Hypothalamus (tissue), 51 donors: ENCODE measurements around the gene SLC13A3.

ENCODE experiments used
- DNase-seq, 51 donors: peaks; one replicate each; lab custom pipeline; 2025; lab: John Stamatoyannopoulos, UW

The SLC13A3 gene

DNA sequence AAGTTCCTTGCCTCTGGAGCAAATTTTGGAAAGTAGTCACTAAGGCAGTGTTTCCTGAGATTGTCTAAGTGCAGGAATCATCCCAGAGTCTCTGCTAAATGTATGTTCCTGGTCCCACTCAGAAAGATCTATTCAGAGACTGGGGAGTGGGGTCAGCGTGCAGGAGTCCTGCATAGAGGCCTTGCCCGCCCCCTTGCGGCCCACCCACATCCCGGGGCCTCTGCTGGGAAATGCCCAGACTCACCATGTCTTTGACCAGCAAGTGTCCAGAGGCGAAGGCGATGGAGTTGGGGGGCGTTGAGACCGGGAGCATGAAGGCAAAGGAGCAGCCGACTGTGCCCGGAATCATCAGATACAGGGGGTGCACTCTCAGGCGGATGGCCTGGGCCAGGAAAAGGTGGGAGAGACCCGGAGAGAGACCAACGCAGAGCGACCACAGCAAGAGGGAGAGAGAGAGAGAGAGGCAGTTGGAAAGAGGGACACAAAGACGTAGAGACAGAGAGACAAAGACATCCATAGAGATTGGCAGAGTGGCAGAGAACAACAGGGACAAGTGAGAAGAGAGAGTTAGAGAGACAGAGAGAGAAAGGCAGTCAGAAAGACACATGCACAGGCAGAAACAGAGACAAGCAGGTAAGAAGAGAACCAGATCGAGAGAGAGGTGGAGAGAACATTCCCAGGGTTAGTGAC is 87.9 kb downstream of the SLC13A3 start:
- peak in 22 of 51 donors; percentile 18 to 82 (median 34) for DNase-seq

DNA sequence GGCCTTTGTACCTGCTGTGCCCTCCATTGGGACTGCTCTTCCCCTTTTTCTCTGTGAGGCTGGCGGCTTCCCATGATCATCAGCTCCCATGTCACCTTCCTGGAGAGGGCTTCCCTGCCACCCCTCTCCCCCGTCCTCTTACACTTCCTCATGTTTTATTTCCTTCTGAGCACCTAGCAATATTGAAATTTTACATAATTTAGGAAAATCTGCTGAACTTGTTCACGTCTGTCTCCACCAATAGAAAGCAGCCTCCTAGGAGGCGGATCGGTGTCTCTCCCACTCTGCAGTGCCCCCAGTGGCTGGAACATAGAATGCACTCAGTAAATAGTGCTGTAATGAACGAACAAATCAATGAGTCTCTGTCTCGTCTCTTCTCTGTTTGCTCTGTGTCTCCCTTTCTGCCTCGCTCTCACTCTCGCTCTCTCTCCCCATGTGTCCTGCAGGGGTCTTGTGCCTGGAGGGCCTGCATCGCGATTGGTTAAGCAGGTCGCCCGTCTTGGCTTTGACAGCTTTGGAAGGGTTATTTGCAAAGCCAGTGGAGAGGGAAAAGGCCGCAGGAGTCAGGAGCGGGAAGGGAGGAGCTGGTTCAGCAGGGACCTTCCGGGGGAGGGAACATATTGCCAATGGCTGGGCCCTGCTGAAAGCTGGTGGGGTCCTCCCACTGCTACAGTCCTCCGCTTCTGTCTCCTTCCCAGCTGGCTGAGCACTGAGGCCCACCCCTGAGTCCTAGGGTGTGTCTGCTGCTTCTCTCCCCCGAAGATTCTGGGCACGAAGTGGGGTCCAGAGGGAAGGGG is 88.7 kb downstream of the SLC13A3 start:
- peak in 50 of 51 donors; percentile 29 to 92 (median 72) for DNase-seq

DNA sequence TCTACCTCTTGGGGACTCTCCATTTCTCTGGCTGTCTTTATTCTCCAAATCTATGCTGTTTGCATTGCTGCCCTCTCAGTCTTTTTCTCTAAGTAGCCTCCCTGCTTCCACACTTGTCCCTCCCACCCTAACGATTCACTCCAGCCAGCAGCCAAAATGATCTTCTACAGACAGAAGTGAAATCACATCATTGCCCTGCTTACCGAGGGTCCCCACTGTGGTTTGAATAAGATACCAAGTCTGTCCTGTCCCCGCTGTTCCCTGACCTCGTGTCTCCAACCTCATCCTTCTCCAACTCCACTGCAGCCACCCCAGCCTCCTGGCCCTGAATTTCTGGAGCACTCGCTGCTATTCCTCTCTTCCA is 89.3 kb downstream of the SLC13A3 start:
- DNase-seq, result no peak

DNA sequence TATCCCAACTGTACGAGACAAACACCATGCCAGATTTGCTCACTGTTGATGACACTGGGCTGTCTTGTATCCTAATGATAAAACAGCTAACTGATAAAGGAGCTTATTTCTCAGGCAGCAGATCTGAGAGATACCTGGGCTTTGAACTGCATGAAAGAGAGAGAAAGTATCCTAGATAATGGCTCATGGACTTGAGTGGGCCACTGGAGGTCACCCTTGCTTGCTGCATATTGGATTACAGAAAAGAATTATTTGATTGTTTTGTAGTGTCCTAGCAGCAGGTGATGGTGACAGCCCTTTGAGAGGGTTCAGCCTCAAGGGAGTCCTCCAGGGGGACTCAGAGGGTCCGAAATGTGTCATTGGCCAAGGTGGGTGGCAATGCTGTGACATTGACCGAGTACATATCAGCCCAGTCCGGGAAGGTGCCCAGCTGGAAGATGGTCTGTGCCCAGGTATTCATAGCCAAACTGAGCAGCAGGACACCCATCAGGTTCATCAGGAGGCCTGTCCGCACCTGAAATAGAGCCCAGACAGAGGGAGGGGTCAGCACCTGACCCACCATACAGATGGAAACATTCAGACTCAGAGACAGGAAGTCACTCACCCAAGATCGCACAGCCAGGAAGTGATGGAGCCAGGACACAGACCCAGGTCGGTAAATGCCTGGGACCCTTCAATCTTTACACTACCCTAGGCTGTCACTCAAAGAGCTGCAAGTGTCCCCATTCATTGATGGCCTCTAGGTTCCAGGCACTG is 91.4 kb downstream of the SLC13A3 start:
- peak in 20 of 51 donors; percentile 10 to 58 (median 26) for DNase-seq

DNA sequence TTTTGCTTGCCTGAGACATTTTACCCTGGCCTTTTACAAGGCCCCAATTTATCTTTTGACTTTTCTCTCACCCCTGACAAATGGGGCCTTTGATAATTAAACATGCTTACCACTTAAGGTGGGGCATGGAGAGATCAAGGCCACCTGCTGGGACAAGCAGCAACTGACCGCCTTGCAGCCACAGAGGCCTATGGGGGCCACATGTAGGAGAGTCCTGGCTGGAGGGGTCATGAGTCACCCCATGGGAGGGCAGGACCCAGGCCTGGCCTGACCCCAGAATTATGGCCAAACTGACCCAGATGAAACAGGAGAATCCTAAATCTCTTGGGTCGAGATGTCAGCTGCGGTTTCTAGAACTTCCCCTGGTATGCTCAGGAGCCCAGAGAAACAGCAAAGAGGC is 92.3 kb downstream of the SLC13A3 start:
- no peak for DNase-seq

DNA sequence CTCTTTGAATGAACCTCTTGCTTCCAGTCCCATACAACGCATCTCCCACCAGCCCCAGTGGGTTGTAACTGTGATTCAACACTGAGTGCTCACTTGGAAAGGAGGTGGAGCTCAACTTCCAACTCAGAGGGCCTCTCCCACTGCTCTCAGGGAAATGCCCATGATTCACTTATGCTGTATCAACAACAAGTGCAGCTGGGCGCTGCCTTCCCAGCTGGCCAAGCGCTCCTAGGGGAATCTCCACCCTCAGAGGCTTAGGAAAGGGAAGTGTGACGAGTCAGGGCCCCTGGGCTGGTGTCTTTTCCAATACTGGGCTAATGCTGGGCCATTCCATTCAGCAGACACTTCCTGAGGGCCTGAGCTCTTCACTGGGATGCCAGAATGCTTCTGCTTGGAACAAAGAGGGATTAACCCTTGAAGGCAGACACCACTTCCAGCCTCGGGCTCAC is 92.7 kb downstream of the SLC13A3 start:
- peak in 7 of 51 donors; percentile 12 to 54 (median 19) for DNase-seq

DNA sequence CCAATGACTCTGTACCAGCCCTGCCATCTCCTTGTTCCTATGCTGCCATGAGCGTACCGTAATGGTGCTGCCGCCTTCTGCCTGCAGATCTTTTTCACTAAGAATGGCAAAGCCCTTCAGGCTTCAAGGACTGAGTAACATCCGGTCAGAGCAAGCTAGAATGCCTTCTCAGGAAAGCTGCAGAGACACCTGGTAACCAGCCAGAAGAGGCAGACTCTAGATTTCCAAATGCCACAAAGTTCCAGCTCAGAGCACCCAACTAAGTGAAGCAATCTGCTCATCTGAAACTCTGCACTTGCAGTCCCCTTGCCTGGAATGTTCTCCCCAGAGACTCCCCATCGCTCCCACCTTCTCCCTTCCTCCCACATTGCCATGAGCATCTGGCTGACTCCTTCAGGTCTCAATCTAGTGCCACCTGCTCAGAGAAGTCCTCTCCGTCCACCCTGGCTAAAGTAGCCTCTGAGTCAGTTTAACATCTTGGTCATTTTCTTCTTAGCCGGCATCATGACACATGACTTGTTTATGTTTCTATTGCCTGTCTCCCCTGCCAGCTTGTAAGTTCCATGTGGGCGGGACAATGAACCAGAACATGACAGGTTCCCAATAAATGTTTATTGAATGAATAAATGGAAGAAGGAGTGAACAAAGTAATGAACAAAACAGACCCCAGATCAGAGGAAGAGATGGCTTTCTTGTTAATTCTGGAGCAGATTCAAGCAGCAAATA is 93.9 kb downstream of the SLC13A3 start:
- DNase-seq, result no peak

DNA sequence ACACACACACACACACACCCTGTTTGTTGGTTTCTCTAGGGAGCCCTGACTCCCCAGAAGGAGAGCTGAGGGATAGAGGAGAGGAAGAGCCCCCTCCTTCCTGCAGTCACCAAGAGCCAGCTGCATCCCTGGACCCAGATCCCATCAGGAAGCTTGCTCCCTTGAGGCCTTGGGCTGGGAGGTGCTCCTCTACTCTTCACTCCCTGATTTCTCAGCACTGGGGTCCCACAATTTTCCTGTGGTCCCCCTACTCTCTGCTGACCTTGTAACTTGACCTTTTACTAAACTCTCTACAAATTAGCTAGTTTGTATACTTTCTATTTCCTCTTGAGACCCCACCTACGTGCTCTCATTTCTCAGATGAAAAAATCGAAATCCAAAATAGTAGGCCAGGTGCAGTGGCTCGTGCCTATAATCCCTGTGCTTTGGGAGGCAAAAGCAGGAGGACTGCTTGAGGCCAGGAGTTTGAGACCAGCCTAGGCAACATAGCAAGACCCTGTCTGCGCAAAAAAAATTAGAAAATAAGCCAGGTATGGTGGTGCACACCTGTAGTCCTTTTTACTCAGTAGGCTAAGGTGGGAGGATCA is 95.8 kb downstream of the SLC13A3 start:
- no peak for DNase-seq

DNA sequence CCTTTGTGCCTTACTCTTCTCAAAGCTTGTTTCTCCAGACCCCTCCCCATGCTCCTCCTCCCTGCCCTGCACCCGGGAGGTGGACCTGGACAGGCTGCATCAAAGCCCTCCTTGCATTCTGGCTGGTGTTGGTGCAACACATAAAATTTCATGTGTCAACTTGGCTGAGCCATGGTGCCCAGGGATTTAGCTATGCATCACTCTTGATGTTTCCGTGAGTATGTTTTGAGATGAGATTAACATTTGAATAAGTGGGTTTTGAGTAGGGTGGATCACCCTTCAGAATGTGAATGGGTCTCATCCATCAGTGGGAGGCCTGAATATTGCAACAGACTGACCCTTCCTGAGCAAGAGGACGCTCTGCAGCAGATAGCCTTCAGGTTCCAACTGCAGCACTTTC is 96.4 kb downstream of the SLC13A3 start:
- DNase-seq, result no peak

DNA sequence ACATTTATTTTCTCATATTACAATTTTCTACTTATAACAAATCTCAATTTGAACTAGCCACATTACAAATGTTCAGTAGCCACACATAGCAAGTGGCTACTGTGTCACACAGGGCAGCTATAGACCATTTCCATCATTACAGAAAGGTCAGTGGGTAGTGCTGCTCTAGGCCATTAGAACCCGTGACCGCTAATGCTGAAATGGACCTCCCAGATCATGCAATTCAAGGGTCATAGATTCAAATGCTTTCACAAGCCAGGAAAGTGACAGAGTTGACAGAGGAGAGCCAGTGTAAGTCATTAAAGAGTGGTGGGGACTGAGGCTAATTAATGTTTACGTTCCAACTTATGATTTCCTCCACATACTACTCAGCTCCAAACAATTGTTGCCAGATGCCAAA is 97.3 kb downstream of the SLC13A3 start:
- DNase-seq, result no peak

DNA sequence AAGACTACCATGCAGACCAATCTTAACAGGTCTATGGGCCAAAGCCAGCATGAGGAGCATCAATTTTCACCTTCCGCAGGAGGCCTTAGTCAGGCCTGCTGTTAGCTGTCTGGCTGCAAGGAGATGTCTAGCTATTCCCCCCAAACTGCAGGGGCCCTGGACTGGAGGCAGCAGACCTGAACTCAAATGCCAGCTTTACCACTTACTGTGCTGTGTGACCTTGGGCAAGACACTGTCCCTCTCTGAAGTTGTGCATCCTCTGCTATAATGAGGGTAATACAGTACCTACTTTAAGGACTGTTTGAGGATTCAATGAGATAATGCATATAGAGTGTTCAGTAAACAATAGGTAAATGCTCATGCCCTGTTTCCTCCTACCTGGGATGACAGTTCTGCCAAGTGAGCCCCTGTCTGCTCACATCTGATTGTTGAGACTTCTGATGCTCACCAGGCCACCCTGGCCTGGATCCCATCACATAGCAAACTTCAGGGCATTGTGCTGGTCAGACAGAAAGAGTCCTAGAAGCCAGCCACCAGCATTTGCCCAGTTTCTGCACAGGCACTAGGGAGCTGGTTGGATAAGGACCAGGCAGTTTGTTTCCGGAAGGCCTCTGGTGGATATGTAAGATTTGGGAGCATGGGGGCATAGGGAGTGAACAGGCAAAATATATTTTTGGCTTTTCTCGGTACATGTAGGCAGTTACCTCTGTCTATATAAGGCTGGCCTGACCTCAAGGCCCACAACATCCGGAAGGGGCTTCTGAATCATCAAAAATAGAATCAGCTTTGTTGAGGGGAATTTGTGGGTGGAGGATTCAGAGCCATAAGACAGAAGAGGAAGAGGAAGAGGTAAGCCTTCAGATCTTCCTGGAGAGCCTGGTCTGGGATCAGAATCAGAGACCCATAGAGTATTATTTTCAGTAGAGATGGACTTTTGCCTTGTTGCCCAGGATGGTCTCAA is 98.5 kb downstream of the SLC13A3 start:
- no peak for DNase-seq

DNA sequence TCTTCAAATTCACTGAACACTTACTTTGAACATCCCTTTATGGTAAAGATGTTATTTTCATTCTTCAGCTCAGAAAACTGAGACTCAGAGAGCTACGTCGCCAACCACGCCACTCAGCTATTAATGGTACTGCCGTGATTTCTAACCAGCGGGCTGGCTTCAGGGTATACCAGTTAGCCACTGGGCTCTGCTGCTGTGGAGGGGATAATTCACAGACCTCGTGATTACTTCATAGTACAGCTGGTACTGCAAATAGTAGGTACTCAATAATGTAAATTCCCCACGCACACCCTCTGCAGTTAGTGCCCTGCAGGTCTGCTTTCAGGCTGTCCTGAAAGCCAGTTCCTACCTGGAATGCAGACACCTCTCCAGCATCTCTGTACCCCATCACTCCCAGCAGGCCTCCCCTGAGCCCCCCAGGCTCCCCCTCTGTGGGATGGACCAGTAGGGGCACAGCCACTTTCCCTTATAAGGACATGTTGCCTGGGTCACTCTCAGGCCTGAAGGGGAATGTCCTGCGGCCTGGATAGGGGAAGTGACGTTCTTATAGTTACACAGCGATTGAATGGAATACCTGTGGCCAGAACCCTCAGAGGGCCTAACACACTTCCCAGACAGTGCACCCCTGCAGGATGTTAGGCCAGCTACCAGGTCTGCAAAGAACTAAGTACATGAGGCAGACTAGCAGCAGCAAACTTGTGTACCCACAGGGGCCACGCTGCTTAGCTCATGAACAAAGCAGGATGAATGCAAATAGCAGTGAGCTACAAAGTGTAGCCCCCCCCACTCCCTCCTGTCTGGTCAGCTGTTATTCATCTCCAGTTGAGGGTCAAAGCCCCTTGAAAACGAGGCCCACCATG is 99.5 kb downstream of the SLC13A3 start:
- DNase-seq, result no peak

DNA sequence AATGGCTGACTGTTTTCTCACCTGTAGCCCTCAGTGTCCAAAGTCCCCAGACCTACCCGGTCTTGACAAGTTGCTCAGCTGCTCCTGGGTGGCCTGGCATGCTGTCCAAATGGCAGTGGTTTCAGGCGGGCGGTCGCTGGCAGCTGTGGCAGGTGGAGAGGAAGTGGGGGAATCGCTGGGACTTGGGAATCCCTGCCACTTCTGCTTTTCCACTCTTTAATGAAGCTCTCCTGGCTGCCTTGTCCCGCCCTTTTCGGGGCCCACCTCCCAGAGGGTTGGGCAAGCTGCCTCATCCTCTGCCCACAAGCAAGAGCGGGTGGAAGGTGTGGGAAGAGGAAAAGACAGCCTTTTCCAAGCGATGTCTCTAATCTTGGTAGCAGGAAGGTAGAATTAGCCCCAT is 100.8 kb downstream of the SLC13A3 start, which contains the start of gene OCSTAMP:
TSS of gene OCSTAMP (minus strand) at position 194 of the 400 bp plus-strand sequence. CDS start at position 100, 94 bp downstream.
- DNase-seq, result no peak

DNA sequence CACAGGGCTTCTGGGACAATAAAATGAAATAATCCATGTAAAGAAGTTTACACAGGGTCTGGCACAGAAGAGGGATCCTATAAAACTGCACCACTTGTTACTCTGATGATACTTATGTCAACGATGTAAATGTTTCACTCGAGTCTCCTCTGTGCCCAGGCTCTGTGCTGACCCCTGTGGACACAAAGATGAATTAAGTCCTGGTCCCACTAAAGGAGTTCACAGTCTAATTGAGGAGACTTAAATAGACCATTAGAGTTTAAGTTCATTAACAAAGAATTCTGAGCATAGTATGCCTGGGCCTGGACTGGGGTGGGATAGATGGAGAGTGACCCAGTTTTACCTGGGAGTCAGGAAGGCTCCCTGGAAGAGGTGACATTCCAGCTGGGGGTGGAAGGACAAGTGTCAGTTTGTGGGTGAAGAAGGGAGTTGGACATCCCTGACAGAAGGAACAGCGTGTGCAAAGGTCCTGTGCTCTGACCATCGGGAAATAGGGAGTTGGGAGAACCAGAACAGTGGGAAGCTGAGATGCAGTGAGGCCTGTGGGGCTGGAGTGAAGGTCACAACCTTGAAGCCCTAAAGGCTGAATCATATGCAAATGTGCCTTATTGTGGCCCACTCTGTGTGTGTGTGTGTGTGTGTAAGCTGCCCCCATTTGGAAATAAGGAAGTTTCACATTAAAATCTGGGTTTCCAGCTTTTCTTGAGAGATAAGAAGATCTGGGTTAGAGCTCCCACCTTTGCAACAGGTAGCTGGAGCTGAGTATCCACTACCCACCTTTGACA is 101.9 kb downstream of the SLC13A3 start:
- no peak for DNase-seq

DNA sequence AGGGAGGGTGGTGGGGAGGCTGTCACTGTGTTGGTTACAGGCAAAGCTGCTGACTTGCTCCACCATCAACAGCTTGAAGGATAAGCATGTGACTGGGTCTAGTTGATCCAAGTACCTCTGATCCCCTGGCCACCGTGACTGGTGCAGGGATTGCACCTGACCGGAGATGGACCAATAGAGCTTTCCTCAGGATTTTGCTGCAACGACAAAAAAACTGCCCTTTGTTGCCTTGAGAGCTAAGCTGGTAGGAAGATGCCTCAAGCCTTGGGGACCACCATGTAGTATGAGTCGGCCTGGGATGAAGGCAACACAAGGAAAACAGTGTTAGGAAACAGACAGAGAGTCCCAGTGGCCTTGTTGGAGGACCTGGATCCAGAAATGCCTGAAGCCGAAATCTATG is 102.6 kb downstream of the SLC13A3 start:
- no peak for DNase-seq

DNA sequence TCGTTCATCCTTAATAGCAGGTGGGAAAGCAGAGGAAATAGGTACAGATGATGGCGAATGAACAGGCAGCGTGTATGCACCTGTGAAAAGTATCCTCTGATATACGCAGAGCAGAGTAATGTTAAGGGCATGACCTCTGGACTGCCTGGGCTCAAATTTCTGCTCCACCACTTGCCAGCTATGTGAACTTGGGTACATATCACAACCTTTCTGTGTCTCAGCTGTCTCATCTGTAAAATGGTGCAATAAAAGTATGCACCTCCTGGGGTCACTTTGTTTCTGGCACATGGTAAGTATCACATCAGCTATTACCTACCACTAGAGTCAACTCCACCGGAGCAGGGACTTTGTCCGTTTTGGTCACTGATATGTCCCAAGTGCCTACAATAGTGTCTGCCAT is 103.3 kb downstream of the SLC13A3 start:
- DNase-seq, result no peak

DNA sequence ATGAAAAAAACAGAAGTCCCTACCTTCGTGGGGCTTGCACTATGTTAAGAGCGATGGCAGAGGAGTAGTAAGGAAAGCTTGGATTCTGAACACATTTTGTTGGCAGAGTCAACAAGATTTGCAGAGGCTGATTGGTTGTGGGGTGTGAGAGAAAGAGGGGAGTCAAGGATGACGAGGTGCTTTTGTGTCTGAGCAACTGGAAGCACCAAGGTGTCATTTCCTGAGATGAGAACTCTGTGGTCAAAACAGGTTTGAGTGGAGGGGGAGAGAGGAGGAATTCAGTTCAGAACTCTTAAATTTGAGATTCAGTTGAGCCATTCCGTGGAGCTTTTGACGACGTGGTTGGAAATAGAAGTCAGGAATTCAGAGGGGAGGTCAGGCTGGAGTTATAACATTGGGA is 104.3 kb downstream of the SLC13A3 start:
- no peak for DNase-seq
